ENCODE measurements around the gene KLHL8.
"Not testable (repeated sequence)": the region's sequence is repeated elsewhere in the genome, so short reads cannot be mapped to it uniquely, and the experiment has no call there.

The KLHL8 gene

GRCh38 chr4:87225936-87226335, 5.5 kb upstream of the KLHL8 start:
- no peak for DNase-seq

GRCh38 chr4:87224141-87224923, 3.9 kb upstream of the KLHL8 start:
- no peak for DNase-seq

- peak; percentile 20 for DNase-seq
Measured at GRCh38 chr4:87219632-87220093, 755 bp downstream of the KLHL8 start.

- DNase-seq, result not testable (repeated sequence)
Measured at GRCh38 chr4:87217235-87217763, 3.1 kb downstream of the KLHL8 start.

GRCh38 chr4:87216469-87216868, 3.9 kb downstream of the KLHL8 start:
- DNase-seq, result no peak

GRCh38 chr4:87213421-87214075, 6.9 kb downstream of the KLHL8 start:
- DNase-seq, result no peak

GRCh38 chr4:87211249-87211952, 9.0 kb downstream of the KLHL8 start:
- DNase-seq, result no peak

- no peak for DNase-seq
Measured at GRCh38 chr4:87209696-87210095, 10.7 kb downstream of the KLHL8 start.

GRCh38 chr4:87209182-87209581, 11.2 kb downstream of the KLHL8 start:
- no peak for DNase-seq

- no peak for DNase-seq
Measured at GRCh38 chr4:87204559-87204958, 15.9 kb downstream of the KLHL8 start.

- no peak for DNase-seq
Measured at GRCh38 chr4:87196927-87197326, 23.5 kb downstream of the KLHL8 start.

GRCh38 chr4:87196146-87196545, 24.3 kb downstream of the KLHL8 start:
- DNase-seq, result no peak

GRCh38 chr4:87193958-87194675, 26.3 kb downstream of the KLHL8 start:
- DNase-seq, result no peak

- no peak for DNase-seq
Measured at GRCh38 chr4:87192145-87192919, 28.1 kb downstream of the KLHL8 start.

GRCh38 chr4:87188932-87189331, 31.5 kb downstream of the KLHL8 start:
- no peak for DNase-seq

GRCh38 chr4:87188048-87188447, 32.4 kb downstream of the KLHL8 start:
- peak; percentile 4 for DNase-seq

- DNase-seq, result no peak
Measured at GRCh38 chr4:87185146-87185870, 35.1 kb downstream of the KLHL8 start.

- DNase-seq, result no peak
Measured at GRCh38 chr4:87180767-87181166, 39.7 kb downstream of the KLHL8 start.

GRCh38 chr4:87179751-87180150, 40.7 kb downstream of the KLHL8 start:
- no peak for DNase-seq

- no peak for DNase-seq
Measured at GRCh38 chr4:87174672-87175071, 45.7 kb downstream of the KLHL8 start.

GRCh38 chr4:87171944-87172343, 48.5 kb downstream of the KLHL8 start:
- DNase-seq, result no peak
